Subcutaneous abdominal adipose tissue (tissue), 5 donors: ENCODE measurements around the gene CHP1.
"Not testable (repeated sequence)": the region's sequence is repeated elsewhere in the genome, so short reads cannot be mapped to it uniquely, and the experiment has no call there.

Experiments used
- H3K27ac ChIP-seq: one replicate; pipeline ENCODE4 v1.7.0; 2013; ENCODE audit warnings: low read depth, mild to moderate bottlenecking, inconsistent platforms, low read length, moderate library complexity
- H3K27me3 ChIP-seq, 5 donors: one replicate each; pipeline ENCODE4 v1.7.0; 2013; ENCODE audit warnings: low read length in 5 of 5, inconsistent platforms in 1 of 5; ENCODE audit not compliant: control insufficient read depth in 5 of 5, insufficient read depth in 4 of 5
- H3K36me3 ChIP-seq, 5 donors: one replicate each; pipeline ENCODE4 v1.7.0; 2013; ENCODE audit warnings: low read length in 5 of 5; ENCODE audit not compliant: control insufficient read depth in 5 of 5, insufficient read depth in 5 of 5
- H3K4me1 ChIP-seq, 5 donors: one replicate each; pipeline ENCODE4 v1.7.0; 2013; ENCODE audit warnings: low read length in 5 of 5, mild to moderate bottlenecking in 3 of 5, moderate library complexity in 1 of 5; ENCODE audit not compliant: control insufficient read depth in 5 of 5, insufficient read depth in 5 of 5
- H3K4me3 ChIP-seq, 5 donors: one replicate each; pipeline ENCODE4 v1.7.0; 2013; ENCODE audit warnings: low read length in 5 of 5, low read depth in 1 of 5
- H3K9ac ChIP-seq, 5 donors: one replicate each; pipeline ENCODE4 v1.7.0; 2013; ENCODE audit warnings: low read length in 5 of 5, mild to moderate bottlenecking in 4 of 5, moderate library complexity in 3 of 5
- H3K9me3 ChIP-seq, 5 donors: one replicate each; pipeline ENCODE4 v1.7.0; 2013; ENCODE audit warnings: low read length in 5 of 5; ENCODE audit not compliant: control insufficient read depth in 5 of 5
- donor health status: healthy.
- donor health status: healthy.
- donor health status: healthy.
- donor health status: healthy.
- donor health status: healthy.

CHP1 gene

GRCh38 chr15:41219381-41219780, 11.7 kb upstream of the CHP1 start:
- H3K9ac ChIP-seq, result no peak overlapping the region
- no peaks in the 10 kb centered on the region for H3K36me3 ChIP-seq
- H3K9me3 ChIP-seq, result no peaks in the 10 kb centered on the region
- no peak overlapping the region for H3K4me3 ChIP-seq
- H3K27me3 ChIP-seq, result no peaks in the 10 kb centered on the region
- peaks cover 0 to 4% (median 0%) of the 10 kb centered on the region in 5 donors for H3K4me1 ChIP-seq
- no peak overlapping the region for H3K27ac ChIP-seq

GRCh38 chr15:41230345-41230649, 771 bp upstream of the CHP1 start:
- peak overlapping the region in 1 of 5 donors; percentile 56 for H3K9ac ChIP-seq
- no peaks in the 10 kb centered on the region for H3K9me3 ChIP-seq

GRCh38 chr15:41231422-41232226, 556 bp downstream of the CHP1 start:
- Histone ChIP-seq H3K27ac (peak overlapping the region; percentile 97), H3K4me1 (peaks cover 4 to 37% (median 30%) of the 10 kb centered on the region in 5 donors), H3K9me3 (no peaks in the 10 kb centered on the region), H3K27me3 (no peaks in the 10 kb centered on the region), H3K4me3 (peak overlapping the region; percentile 91 to 98 (median 93)), H3K9ac (peak overlapping the region; percentile 72 to 98 (median 96)), H3K36me3 (peaks cover 0 to 4% (median 0%) of the 10 kb centered on the region in 5 donors)

More at GRCh38 chr15:41230345-41230649, 771 bp upstream of the CHP1 start:
- peak overlapping the region; percentile 97 for H3K27ac ChIP-seq
- H3K4me1 ChIP-seq, result peaks cover 4 to 37% (median 30%) of the 10 kb centered on the region in 5 donors
- H3K4me3 ChIP-seq, result peak overlapping the region; percentile 51 to 93 (median 91)
- H3K27me3 ChIP-seq, result no peaks in the 10 kb centered on the region
- H3K36me3 ChIP-seq, result peaks cover 0 to under 1% (median 0%) of the 10 kb centered on the region in 5 donors

- peak overlapping the region in 1 of 5 donors; percentile 92 for H3K4me3 ChIP-seq
- H3K9ac ChIP-seq, result peak overlapping the region in 3 of 5 donors; percentile 45 to 97 (median 96)
- H3K9me3 ChIP-seq, result no peaks in the 10 kb centered on the region
- H3K27ac ChIP-seq, result peak overlapping the region; percentile 97
- no peaks in the 10 kb centered on the region for H3K27me3 ChIP-seq
- peaks cover 0 to 4% (median 0%) of the 10 kb centered on the region in 5 donors for H3K36me3 ChIP-seq
- H3K4me1 ChIP-seq, result peaks cover 4 to 37% (median 30%) of the 10 kb centered on the region in 5 donors
These were observed 2.3 kb downstream of the CHP1 start for GRCh38 chr15:41233367-41233771.

GRCh38 chr15:41235228-41235627, 4.2 kb downstream of the CHP1 start:
- not testable (repeated sequence) for H3K27me3 ChIP-seq, H3K27ac ChIP-seq, H3K9ac ChIP-seq, H3K9me3 ChIP-seq, H3K4me3 ChIP-seq, H3K36me3 ChIP-seq
- H3K4me1 ChIP-seq, result peaks cover 4 to 35% (median 27%) of the 10 kb centered on the region in 5 donors

- Histone ChIP-seq H3K4me1 (peaks cover 2 to 33% (median 23%) of the 10 kb centered on the region in 5 donors), H3K4me3 (no peak overlapping the region), H3K36me3 (peaks cover 0 to 4% (median 0%) of the 10 kb centered on the region in 5 donors), H3K9ac (no peak overlapping the region), H3K27me3 (no peaks in the 10 kb centered on the region), H3K9me3 (no peaks in the 10 kb centered on the region), H3K27ac (no peak overlapping the region)
These were observed 4.9 kb downstream of the CHP1 start for GRCh38 chr15:41235929-41236328.

GRCh38 chr15:41238100-41238499, 7.0 kb downstream of the CHP1 start:
- Histone ChIP-seq H3K9ac (no peak overlapping the region), H3K36me3 (peaks cover 3 to 12% (median 6%) of the 10 kb centered on the region in 5 donors), H3K4me3 (no peak overlapping the region), H3K27me3 (no peaks in the 10 kb centered on the region), H3K9me3 (no peaks in the 10 kb centered on the region), H3K4me1 (peaks cover 0 to 18% (median 12%) of the 10 kb centered on the region in 5 donors), H3K27ac (no peak overlapping the region)

- Histone ChIP-seq H3K27ac (no peak overlapping the region), H3K9me3 (no peaks in the 10 kb centered on the region), H3K9ac (no peak overlapping the region), H3K36me3 (peaks cover 9 to 36% (median 21%) of the 10 kb centered on the region in 5 donors), H3K4me1 (peaks cover 0 to 9% (median 0%) of the 10 kb centered on the region in 5 donors), H3K4me3 (no peak overlapping the region), H3K27me3 (no peaks in the 10 kb centered on the region)
These were observed 10.3 kb downstream of the CHP1 start for GRCh38 chr15:41241221-41241964.

GRCh38 chr15:41250745-41251144, 19.7 kb downstream of the CHP1 start:
- H3K27me3 ChIP-seq, H3K9ac ChIP-seq, H3K27ac ChIP-seq, H3K9me3 ChIP-seq, H3K4me3 ChIP-seq: not testable (repeated sequence)
- Histone ChIP-seq H3K36me3 (peaks cover 12 to 38% (median 16%) of the 10 kb centered on the region in 5 donors), H3K4me1 (peaks cover 0 to 12% (median 0%) of the 10 kb centered on the region in 5 donors)

GRCh38 chr15:41251411-41251810, 20.3 kb downstream of the CHP1 start:
- Histone ChIP-seq H3K4me3 (no peak overlapping the region), H3K27me3 (no peaks in the 10 kb centered on the region), H3K4me1 (peaks cover 0 to 17% (median 6%) of the 10 kb centered on the region in 5 donors), H3K36me3 (peaks cover 9 to 35% (median 16%) of the 10 kb centered on the region in 5 donors), H3K27ac (peak overlapping the region; percentile 23), H3K9ac (no peak overlapping the region), H3K9me3 (no peaks in the 10 kb centered on the region)
